Esophagus muscularis mucosa (tissue), 4 donors: ENCODE data around the gene RETREG1. TPM values are rescaled to one million over a fixed set of nuclear protein-coding genes. Genes with fewer than 3 reads are reported as not detected.
"Not testable (repeated sequence)": the region's sequence is repeated elsewhere in the genome, so short reads cannot be mapped to it uniquely, and the experiment has no call there.

Source experiments
- DNase-seq: peaks from one replicate; pipeline ENCODE4 v3.0.0-alpha.2; 2017; ENCODE audit errors: extremely low spot score
- H3K27ac ChIP-seq, 4 donors: fragments of 200-600 bp; sonication (generic); replicated peaks in 1 of 4; 1 replicate in 3 of 4; 2 replicates in 1 of 4; pipeline ENCODE4 v1.5.1; 2016 to 2019; ENCODE audit warnings: mild to moderate bottlenecking in 1 of 4
- H3K27me3 ChIP-seq, 4 donors: fragments of 200-600 bp; sonication (generic); one replicate each; pipeline versions ENCODE4 v1.5.1 to v1.6.0; 2016 to 2019
- H3K36me3 ChIP-seq, 4 donors: fragments of 200-600 bp; sonication (generic); one replicate each; pipeline ENCODE4 v1.5.1; 2016 to 2019
- H3K4me1 ChIP-seq, 4 donors: fragments of 200-600 bp; sonication (generic); one replicate each; pipeline ENCODE4 v1.5.1; 2016 to 2019
- H3K4me3 ChIP-seq, 4 donors: fragments of 200-600 bp; sonication (generic); 1 replicate in 2 of 4; 2 replicates in 2 of 4; pipeline ENCODE4 v1.5.1; 2016 to 2019; ENCODE audit warnings: mild to moderate bottlenecking in 4 of 4, moderate library complexity in 1 of 4
- H3K9me3 ChIP-seq, 4 donors: fragments of 200-600 bp; sonication (generic); 1 replicate in 3 of 4; 2 replicates in 1 of 4; pipeline ENCODE4 v1.5.1; 2016 to 2019
- CTCF ChIP-seq, 3 experiments: fragments of 200-600 bp in 2 of 3; fragments of 450-650 bp in 1 of 3; sonication (generic) in 2 of 3; IDR thresholded peaks; one replicate each; pipeline ENCODE4 v1.5.1; 2017 to 2019; ENCODE audit warnings: antibody characterized with exemption in 3 of 3, mild to moderate bottlenecking in 2 of 3, moderate library complexity in 1 of 3
- EP300 ChIP-seq: sonication (generic); formaldehyde crosslinking; IDR thresholded peaks from one replicate; pipeline ENCODE4 v1.6.1; 2017; ENCODE audit warnings: antibody characterized with exemption
- POLR2A ChIP-seq: fragments of 450-650 bp; IDR thresholded peaks from one replicate; pipeline ENCODE4 v1.6.1; 2017; ENCODE audit warnings: antibody characterized with exemption, moderate library complexity, mild to moderate bottlenecking, low read depth
- POLR2AphosphoS5 ChIP-seq, 2 donors: sonication (generic); formaldehyde crosslinking; IDR thresholded peaks; one replicate each; pipeline ENCODE4 v1.6.1; 2017; ENCODE audit warnings: antibody characterized with exemption in 2 of 2
- WGBS: methylation state at CpG from one replicate; pipeline ENCODE4 v1.1.5; 2018; 5-methylcytosine and 5-hydroxymethylcytosine counted together
- intact Hi-C: fragments of 100-400 bp; cut with DNase I; formaldehyde crosslinking; loops from one replicate; pipeline ENCODE4 v1.15.1; 2023
- total RNA-seq, 4 donors: library from RNA; depleted of rRNA; stranded (reverse); fragments of >200 nt; gene quantifications; one replicate each; pipeline versions ENCODE4 v1.1.0 to v1.2.1, GENCODE V29; 2016

Gene RETREG1
- total RNA-seq, 4 donors from 2014 or later: 7.5 to 13.0 (median 10.3) TPM

DNA sequence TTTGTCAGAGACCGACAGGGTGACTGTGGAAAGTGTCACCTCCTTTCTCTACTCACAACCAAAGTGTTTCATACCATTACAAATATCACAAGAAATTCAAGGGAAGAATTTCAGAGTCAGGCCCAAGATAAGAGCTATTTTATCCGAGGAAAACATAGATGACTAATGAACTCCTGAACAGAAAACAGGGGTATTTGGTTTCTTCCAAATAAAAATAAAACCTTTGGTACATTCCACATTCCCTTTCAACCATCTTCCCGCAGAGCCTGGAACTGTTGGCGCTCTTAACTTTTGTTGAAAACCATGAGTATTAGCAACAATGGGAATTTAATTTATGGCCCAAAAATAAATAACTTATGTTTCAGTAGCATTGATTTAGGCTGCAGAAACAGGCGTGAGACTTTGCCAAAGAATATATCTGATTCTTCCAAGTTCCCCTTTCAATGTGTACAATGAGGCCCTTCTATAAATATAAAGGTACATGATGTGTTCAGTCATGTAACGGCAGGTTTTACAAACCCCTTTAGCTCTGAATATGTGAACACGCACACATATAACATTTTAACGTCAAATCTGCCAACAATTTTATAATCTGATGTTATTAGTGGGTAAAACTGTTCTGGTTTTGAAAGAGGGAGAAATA lies 69.5 kb downstream of the RETREG1 start:
- no peak overlapping the region for H3K27ac ChIP-seq
- no peak for DNase-seq
- 89% methylated on average over 8 of the region's 8 CpGs for WGBS
- TF ChIP-seq CTCF (IDR thresholded peaks at IDR 0.05) (no peak), POLR2AphosphoS5 (IDR thresholded peaks at IDR 0.05) (no peak), EP300 (no peak), POLR2A (no peak)
- no peaks in the 10 kb centered on the region for H3K36me3 ChIP-seq
- H3K4me1 ChIP-seq: peaks cover 5 to 12% (median 8%) of the 10 kb centered on the region in 4 donors
- no peaks in the 10 kb centered on the region for H3K9me3 ChIP-seq
- intact Hi-C loops: no loop called here
- no peaks in the 10 kb centered on the region for H3K27me3 ChIP-seq
- H3K4me3 ChIP-seq: no peak overlapping the region

DNA sequence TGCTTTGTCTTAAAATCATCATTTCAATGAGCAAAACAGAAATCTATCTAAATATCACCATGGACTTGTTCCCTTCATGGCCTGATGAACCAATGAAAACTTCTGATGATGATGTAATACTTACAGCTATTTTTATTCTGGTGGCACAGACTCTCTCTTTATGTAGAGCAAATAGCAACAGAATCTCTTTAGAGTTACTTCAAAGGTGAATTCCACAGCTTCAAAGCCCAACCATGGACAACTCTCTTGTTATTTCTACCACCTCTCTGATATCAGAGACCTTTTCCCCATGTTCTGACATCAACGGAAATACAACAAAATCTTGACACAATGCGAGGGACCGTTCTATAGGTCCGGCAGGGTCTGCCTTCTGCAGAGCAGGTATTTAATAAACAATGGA lies 70.1 kb downstream of the RETREG1 start:
- H3K4me3 ChIP-seq: no peak overlapping the region
- TF ChIP-seq CTCF (IDR thresholded peaks at IDR 0.05): no peak
- TF ChIP-seq EP300: no peak
- no peak for TF ChIP-seq POLR2AphosphoS5 (IDR thresholded peaks at IDR 0.05)
- no peak for TF ChIP-seq POLR2A
- DNase-seq: no peak
- H3K36me3 ChIP-seq: no peaks in the 10 kb centered on the region
- no peaks in the 10 kb centered on the region for H3K27me3 ChIP-seq
- H3K9me3 ChIP-seq: no peaks in the 10 kb centered on the region
- 71% methylated on average over 4 of the region's 4 CpGs for WGBS
- H3K4me1 ChIP-seq: peaks cover 5 to 12% (median 10%) of the 10 kb centered on the region in 4 donors
- no peak overlapping the region for H3K27ac ChIP-seq
- intact Hi-C loops: no loop called here

- no peak for DNase-seq
- Histone ChIP-seq H3K27me3 (no peaks in the 10 kb centered on the region), H3K4me1 (peaks cover 7 to 22% (median 13%) of the 10 kb centered on the region in 4 donors), H3K9me3 (no peaks in the 10 kb centered on the region), H3K27ac (no peak overlapping the region), H3K4me3 (no peak overlapping the region), H3K36me3 (no peaks in the 10 kb centered on the region)
- intact Hi-C loops: no loop called here
- no peak for TF ChIP-seq CTCF (IDR thresholded peaks at IDR 0.05)
- no peak for TF ChIP-seq POLR2AphosphoS5 (IDR thresholded peaks at IDR 0.05)
- no peak for TF ChIP-seq EP300
- TF ChIP-seq POLR2A: no peak
- 89% methylated on average over 4 of the region's 4 CpGs for WGBS
Observed at GRCh38 chr5:16544607-16545374, 72.0 kb downstream of the RETREG1 start.

DNA sequence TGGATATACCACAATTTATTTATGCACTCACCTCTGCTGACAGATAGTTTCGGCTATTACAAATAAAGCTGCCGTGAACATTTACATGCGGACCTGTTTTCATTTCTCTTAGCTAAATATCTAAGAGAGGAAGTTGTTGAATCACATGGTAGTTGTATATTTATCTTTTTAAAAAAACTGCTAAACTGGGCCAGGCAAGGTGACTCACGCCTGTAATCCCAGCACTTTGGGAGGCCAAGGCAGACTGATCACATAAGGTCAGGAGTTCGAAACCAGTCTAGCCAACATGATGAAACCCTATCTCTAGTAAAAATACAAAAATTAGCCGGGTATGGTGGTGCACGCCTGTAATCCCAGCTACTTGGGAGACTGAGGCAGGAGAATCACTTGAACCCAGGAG lies 73.6 kb downstream of the RETREG1 start:
- H3K9me3 ChIP-seq, H3K36me3 ChIP-seq, DNase-seq, H3K27ac ChIP-seq, intact Hi-C loops, H3K4me3 ChIP-seq, H3K27me3 ChIP-seq: not testable (repeated sequence)
- 75% methylated on average over 7 of the region's 7 CpGs for WGBS
- peaks cover 8 to 34% (median 19%) of the 10 kb centered on the region in 4 donors for H3K4me1 ChIP-seq

- TF ChIP-seq POLR2AphosphoS5 (IDR thresholded peaks at IDR 0.05) (no peak), POLR2A (no peak), CTCF (IDR thresholded peaks at IDR 0.05) (no peak), EP300 (no peak)
- no peak for DNase-seq
- intact Hi-C loops: no loop called here
- no peak overlapping the region for H3K27ac ChIP-seq
- no peaks in the 10 kb centered on the region for H3K36me3 ChIP-seq
- 77% methylated on average over 6 of the region's 6 CpGs for WGBS
- H3K4me1 ChIP-seq: peaks cover 9 to 39% (median 19%) of the 10 kb centered on the region in 4 donors
- H3K9me3 ChIP-seq: no peaks in the 10 kb centered on the region
- no peak overlapping the region for H3K4me3 ChIP-seq
- no peaks in the 10 kb centered on the region for H3K27me3 ChIP-seq
Observed at GRCh38 chr5:16542236-16542635, 74.6 kb downstream of the RETREG1 start.

- Histone ChIP-seq H3K27ac (peak overlapping the region in 2 of 4 donors; percentile 67 to 74), H3K4me1 (peaks cover 9 to 40% (median 19%) of the 10 kb centered on the region in 4 donors)
- intact Hi-C loops, H3K36me3 ChIP-seq, H3K27me3 ChIP-seq, H3K9me3 ChIP-seq, DNase-seq, H3K4me3 ChIP-seq: not testable (repeated sequence)
Observed at GRCh38 chr5:16541592-16541991, 75.2 kb downstream of the RETREG1 start.
